T-helper 2 cell (primary cell): ENCODE data around the gene KIAA1217.
"Not testable (repeated sequence)": the region's sequence is repeated elsewhere in the genome, so short reads cannot be mapped to it uniquely, and the experiment has no call there.

ENCODE experiments used
- DNase-seq, 5 experiments: peaks; one replicate each; pipeline versions ENCODE4 v3.0.0 to v3.0.0-alpha.2; 2012 to 2022

KIAA1217 gene

DNA sequence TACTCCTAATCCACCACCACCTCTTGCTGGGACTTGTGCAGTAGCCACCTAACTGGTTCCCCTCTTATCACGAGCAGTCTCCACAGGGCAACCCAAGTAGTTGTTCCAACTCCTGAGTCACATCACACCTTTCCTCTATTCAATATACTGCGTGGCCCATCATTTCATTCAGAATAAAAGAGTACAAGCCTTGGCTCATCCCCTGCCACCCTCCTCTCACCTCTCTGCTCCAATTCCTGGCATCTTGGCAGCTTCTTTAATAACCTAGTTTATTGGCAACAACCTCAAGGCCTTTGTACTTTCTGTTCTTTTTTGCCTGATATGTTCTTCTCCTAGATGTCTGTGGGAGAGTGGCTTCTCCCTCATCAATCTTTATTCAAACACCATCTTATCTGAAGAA is 199.4 kb downstream of the KIAA1217 start:
- DNase-seq: no peak

DNA sequence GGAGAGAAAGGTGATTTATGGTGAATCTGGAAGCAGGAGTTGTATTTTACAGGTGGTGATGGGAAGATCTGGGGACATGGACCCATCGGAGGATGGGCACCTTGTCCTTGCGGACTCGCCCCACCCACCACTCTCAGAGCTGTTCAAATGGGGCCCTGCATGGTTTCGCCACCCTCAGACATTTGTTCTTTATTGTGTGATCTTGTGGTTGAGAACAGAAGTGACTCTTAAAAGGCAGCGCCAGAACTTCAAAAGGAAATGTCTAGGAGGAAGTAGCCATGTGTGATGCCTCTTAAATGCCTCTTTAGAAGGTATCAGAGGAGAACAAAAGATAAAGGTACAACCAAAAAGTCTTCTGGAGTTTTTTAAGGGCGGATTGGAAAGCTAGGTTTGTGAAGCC is 205.7 kb downstream of the KIAA1217 start:
- DNase-seq: peak in 1 of 5 experiments; percentile 16

DNA sequence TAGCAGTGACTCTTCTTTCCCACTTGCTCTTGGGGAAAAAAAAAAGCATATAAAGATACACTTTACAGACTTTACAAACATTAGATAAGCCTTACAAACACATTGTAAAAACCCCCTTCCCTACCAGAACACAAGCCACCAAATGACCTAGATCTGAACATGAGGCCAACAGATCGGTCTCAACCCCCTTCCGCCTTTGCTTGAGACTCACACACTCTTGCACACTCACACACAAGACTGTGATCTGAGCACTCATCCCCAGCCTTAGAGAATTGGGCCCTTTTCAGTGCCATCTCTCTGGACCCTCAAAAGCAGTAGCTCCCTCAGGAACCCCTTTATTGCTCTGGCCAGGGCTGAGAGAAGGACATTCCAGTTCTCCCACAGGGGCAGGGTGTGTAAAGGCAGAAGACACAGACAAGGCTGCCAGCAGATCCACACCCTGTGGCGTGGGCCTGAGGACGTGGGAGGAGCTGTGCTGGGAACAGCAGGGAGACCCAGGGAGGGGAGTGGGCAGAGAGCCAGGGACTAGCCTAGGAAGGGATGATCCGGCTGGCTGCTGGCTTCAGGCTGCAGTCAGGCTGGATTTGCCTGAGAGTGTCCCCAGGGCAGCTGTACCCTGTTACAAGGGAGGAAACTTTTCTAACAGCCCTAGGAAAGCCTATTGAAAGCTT is 206.7 kb downstream of the KIAA1217 start:
- peak in 1 of 5 experiments; percentile 23 for DNase-seq

DNA sequence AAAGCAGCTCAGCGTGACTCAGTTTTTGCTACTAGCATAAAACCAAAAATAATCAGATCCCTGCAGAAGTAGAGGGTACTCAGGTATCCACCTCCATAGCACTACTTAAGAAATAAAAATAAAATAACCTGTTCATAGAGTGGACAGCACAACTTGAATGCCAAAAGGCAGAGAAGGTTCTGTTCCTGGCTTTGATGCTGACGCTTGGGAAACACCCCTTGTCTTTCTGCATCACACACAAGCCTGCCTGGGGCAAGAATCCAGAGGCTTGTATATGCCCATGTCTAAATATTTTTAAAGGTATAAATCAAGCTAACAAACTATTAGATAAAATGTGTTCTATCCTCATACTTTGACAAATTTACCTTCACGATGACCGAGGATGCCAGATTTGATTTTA is 207.3 kb downstream of the KIAA1217 start:
- no peak for DNase-seq

DNA sequence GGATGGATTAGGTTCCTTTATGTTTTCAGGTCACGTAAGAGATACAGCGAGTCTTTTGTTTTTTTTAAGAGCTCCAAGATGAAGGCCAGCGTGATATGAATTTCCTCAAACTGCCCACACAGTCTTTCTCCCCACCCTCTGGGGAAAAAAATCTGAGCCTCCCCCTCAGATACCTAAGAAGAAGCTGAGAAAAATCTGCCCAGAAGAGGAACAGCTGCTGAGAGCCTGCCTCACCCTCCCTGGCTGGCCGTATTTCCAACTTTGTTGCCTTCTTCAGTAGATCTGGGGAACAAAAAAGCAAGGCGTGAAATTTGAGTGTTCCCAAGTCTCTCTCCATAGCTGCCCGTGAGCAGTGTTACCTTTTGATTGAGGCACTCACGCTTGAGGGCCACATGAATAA is 208.1 kb downstream of the KIAA1217 start:
- no peak for DNase-seq

DNA sequence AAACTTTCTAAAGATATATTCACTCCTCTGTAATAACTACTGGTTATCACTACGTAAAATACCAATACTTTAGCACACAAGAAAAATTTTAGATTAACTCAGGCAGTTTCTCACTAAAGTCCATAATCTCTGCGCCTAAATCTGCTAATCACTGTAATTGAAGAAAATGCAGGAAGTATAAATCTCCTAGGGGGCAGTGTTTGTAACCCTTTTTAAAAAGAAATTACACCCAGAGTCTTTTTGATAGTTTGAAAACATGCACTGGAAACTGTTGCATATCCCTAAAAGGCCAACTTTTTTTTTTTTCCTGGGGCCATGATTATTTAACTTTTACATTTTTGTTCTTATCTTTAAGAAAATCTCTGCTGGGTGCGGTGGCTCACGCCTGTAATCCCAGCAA is 209.6 kb downstream of the KIAA1217 start:
- no peak for DNase-seq

DNA sequence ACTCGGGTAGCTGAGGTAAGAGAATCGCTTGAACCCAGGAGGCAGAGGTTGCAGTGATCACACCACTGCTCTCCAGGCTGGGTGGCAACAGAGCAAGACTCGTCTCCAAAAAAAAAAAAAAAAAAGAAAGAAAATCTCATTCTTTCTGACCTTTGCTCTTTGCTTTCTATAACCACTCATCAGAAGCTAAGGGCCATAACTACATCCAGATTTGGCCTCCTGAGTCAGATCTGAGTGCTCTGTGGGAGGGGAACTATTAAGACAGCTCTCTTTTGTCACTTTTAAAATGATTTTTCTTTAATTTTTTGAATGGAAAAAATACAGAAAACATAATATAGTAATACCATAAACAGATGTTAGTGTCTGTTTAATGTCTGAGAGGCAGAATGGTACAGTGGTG is 210.1 kb downstream of the KIAA1217 start:
- no peak for DNase-seq

DNA sequence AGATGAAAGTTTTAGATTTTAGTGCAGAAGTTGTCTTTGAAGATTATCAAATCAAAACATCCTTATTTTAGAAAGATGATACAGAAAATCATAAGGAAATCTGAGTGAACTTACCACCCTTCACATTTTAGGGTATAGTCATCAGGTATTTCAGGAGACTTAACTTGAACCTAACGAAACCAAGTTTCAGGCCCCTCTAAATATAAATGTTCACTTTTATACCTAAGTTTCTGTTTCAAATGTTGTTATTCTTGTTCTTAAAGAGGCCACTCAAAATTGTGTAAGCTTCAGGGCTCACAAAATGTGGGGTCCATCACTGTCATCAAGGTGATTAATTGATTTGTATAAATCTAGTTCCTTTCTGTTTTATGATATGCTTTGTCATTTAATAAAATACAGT is 216.2 kb downstream of the KIAA1217 start:
- no peak for DNase-seq

DNA sequence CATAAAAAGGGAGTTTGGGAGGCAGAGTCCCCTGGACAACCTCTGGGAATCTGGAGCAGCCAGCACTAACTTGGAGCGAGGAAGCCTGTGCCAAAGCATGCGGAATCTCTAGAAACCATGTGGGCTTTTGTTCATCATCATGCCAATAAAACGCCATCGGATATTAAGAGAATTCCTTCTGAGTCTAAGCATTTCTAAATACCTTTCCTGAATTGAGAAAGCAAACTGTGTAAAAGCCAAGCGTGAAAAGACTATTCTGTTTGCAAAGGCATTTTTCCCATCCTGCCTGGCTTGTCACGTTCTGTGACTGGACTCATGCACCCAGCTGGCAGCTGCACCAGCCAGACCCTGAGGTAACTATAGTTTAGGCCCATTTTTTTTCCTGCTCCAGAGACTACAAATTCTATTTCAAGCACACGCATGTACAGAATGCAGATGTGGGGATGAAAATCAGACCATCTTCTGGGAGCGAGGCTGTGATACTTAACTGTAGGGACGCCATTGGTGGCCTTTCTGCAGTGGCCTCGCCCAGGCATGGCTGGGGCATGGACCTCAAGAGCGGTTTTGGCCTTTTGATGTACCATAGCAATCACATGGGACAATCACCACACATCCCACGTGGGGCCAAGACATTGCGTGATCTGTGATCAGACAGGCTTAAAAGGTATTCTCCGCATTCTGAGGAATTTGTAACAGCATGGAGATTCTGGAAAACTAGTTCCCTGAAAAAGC is 218.9 kb downstream of the KIAA1217 start:
- DNase-seq: no peak

DNA sequence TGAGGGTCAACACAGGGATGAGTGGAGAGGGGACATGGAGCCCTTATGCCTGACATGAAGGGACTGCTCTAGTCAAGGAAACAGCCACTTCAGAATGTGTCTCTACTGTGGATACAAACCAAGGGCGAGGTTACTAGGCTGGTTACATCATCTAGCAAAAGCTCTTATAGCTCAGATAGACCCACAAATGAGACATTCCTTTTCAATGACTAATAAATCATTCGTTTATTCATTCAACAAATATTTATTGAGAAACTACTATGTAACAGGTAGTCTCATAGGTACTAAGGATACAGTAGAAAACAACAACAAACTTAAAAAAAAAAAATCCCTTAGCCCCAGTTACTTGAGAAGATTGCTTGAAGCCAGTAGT is 219.5 kb downstream of the KIAA1217 start:
- no peak for DNase-seq

DNA sequence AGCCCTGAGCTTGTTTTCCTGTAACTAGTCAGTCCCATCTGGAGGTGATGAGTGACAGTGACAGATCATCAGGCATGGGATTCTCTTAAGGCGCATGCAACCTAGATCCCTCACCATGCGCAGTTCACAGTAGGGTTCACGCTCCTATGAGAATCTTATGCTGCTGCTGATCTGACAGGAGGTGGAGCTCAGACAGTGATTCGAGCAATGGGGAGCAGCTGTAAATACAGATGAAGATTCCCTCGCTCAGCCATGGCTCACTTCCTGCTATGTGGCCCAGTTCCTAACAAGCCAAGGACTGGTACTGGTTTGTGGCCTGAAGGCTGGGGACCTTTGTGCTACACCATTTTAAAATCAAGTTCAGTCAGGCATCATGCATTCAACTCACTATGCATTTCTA is 221.7 kb downstream of the KIAA1217 start:
- no peak for DNase-seq

DNA sequence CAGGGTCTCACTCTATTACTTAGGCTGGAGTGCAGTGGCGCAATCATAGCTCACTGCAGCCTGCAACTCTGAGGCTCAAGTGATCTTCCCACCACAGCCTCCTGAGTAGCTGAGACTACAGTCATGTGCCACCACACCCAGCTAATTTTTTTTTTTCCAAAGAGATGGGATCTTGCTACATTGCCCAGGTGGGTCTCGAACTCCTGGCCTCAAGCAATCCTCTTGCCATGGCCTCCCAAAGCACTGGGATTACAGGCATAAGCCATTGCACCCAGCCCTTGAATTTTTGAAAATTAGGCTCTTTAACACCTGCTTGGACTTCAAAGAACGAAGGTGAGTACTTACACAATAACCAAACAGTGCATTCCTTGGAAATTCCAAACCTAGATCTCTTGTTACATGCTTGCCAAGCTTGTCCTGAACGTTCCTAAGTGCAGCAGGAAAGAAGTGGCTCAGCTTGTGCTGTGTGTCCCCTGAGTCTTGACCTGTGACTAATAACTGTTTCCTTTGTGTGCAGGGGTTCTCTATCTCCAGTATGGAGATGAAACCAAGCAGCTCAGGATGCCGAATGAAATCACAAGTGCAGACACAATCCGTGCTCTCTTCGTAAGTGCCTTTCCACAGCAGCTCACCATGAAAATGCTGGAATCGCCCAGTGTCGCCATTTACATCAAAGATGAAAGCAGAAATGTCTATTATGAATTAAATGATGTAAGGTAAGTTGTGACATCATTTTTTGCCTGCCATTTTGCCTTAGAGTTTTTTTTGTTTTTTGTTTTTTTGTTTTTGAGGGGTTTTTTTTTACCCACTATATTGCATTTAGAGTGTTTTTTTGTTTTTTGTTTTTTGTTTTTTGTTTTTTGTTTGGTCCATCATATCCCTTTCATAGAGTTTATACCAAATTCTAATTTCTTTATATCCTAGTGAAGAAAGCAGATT is 223.8 kb downstream of the KIAA1217 start:
- no peak for DNase-seq

DNA sequence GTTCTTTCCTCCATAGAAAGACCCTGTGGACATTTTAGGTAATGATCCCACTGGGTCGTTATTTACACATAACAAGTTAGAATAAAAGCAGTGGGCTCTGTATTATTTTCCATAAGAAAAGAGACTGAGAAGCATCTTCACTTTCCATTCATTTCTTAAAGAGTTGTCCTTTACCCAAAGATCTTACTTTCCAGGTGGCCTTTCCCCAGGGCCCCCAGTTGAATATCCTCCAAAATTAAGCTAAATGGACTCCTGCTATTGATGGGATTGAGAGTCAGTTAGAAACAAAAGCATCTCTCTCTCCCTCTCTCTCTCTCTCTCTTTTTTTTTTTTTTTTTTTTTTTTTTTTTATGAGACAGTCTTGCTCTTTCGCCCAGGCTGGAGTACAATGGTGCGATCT is 224.8 kb downstream of the KIAA1217 start:
- DNase-seq: no peak

DNA sequence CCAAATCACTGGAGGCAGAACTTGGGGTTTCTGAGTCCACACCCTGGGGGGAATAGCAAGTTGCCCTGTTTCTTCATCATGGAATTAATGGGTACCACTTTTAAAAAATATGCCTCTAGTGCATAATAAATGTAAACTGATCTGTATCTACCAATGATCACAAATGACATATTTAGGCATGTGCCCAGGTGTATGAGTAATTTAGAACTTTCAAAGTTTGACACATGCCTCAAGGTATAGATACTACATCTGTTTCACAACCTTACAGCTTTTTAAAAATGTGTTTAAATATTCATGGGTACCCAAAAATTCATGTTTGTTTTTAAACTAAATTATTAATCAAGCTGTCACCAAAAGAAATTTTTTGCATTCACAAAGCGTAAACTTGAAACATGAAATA is 226.0 kb downstream of the KIAA1217 start:
- DNase-seq: no peak

DNA sequence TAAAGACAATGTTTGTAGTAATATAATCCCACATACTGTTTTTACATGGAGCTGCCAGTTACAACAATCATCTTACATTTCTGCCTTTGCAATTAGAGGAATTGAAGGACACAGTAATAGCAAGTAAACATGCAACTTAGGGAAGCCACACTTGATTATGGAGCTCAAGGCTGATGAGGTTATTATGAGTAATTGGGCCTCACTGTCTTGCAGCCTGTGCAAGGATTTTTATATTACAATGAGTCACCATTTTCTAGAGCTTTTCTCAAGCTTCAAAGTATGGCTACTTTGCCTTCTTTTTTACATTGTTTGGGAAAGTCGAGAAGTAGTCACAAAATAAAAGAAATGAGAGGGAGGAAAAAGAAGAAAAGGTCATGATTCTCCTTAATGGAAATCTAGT is 226.4 kb downstream of the KIAA1217 start:
- no peak for DNase-seq

DNA sequence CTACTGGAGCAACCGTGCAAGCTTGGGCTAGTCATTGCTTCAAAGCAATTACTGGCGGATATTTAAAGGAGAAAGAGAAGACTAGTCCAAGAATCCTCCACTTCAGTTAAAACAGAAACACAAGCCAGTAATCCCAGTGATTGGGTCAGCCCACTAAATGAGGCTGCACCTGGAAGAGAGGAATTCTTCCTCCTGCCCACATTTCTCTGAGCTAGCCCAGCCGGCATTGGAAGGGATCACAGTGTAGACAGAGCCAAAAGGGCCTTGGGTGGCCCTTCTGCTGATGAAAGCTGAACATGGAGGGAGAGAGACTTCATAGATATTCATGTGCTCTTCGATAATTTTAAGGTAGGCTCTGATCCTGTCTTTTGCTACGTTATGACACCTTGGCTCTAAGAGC is 228.4 kb downstream of the KIAA1217 start:
- DNase-seq: no peak

DNA sequence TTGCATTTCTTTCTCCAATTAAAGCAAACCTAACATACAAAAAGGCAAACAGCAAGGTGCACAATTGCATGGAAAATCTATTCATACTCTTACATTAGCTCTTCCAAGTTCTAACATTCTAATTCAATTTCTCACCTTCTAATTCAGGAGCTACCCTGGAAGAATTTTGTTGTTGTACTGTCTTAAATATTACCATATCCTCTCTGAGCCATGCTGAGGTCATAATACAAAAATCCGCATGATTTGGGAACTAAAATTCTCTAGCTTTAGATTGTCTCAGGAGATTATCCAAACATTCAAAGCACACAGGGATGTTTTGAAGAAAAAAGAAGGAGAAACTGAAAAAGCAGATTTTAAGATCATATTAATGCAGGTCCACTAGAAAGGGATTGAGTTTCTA is 229.9 kb downstream of the KIAA1217 start:
- DNase-seq: no peak

DNA sequence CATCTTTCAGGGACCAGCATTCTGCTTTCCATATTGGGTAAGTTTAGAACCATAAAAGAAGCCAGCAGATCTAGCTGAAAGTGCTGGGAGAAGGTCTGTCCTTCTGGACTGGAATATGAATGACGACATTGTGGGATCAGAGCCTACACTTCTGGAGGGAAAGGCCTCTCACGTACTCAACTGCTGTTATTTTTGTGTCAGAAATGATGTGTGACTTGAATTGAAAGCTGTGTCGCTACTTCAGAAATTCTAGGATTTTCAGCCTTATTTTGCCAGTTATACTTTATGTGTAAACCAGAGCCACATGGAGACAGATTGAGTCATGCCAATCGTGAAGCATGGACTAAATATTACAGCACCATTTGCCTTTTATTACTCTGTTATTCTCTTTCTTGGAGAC is 231.0 kb downstream of the KIAA1217 start:
- no peak for DNase-seq

DNA sequence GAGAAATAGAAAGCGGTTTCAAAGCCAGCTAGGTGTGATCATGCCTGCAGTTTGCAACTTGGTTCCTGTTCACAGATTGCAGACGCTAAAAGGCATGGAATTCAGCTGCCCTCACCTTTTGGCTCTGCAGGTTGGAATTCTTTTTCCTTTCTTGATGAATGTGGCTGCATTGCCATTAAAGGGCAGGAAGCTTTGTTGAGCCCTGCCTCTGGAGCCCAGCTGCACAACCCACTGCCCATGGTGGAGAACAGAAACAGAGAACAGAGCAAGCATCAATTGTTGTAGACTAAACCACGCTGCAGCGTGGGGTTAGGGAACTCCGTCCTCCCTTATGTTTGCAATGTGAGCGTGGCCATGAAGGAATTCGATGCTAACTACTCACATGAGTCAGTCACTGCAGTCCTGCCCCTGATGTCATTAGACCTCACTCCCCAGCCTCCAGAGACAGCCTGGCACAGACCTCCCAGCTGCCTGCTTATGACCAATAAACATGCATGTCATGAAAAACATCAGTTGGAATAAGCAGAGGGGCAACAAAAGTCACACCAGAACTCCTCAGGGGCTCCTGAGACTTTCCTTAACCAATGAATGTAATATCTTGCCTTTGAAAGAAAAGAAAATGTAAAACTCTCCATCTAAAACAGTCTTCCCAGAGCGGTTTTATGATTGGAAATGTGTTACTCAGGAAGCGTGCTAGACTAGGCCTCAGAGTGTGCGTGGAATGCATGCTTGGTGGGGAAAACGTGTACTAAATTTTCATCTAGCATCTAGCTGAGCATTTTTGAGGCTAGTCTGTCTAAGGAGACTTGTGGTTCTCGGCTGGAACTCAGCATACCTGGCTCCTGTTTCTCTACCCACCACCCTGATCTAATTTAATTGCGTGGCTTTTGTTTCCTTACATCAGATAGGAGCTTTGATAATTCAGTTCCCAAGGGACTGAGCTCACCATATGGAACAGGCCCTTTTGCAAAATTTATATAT is 232.2 kb downstream of the KIAA1217 start:
- DNase-seq: no peak

DNA sequence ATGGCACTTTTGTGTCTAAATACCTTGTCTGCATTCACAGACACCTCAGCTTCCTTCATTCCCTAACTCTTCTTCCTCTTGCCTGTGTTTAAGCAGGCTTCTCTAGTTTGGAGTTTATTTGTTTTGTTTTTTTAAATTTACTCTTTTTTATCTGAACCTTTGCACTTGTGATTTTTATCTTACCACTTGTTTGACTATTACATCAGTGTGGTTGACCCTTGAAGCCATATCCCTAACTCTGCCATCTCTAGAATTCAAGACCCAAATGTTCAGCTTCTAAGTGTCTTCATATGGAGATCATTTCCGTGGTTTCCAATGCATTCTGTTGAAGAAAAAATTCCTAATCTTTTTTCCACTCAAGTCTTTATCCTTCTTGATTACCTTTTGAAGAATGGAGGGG is 233.3 kb downstream of the KIAA1217 start:
- no peak for DNase-seq

DNA sequence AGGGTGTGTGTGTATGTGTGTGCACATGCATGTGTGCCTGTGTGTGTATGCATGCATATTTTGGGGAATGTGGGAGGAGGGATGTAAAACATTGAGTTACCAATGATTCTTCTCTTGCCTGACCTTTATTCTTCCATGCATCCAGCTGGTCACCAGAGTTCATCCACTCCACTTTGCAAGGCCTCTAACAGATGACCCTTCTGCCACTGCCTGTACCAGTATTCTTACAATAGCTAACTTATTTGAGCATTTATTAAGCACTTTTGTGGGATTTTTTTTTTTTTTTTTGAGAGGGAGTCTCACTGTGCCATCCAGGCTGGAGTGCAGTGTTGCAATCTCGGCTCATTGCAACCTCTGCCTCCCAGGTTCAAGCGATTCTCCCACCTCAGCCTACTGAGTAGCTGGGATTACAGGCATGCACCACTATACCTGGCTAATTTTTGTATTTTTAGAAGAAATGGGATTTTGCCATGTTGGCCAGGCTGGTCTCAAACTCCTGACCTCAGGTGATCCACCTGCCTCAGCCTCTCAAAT is 233.8 kb downstream of the KIAA1217 start:
- DNase-seq: not testable (repeated sequence)

DNA sequence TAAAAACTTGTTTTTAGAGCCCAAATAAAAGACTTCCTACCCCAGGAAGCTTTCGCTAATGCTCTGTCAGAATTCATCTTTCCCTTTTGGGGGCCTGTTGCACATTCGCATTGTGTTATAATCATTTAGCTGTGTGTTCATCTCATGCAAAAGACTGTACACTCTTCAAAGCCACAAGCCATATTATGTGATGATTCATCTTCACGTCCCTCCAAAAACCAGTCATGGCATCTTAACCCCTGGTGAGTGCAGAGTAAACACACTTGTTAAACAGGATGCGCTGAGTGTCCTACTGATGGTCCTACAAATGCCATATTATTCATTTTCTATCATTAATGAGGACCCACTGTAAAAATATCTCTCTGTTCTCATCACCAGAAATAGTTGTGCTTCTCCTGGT is 235.4 kb downstream of the KIAA1217 start:
- no peak for DNase-seq
